HG03280 (cell line): ENCODE results near the gene WNK1.

Experiments used
- ATAC-seq: cut with Tn5 transposase; IDR thresholded peaks from one replicate; pipeline ENCODE4 v1.9.1; 2021; ENCODE audit warnings: mild to moderate bottlenecking, moderate library complexity; ENCODE audit not compliant: unreplicated experiment

WNK1 gene

DNA sequence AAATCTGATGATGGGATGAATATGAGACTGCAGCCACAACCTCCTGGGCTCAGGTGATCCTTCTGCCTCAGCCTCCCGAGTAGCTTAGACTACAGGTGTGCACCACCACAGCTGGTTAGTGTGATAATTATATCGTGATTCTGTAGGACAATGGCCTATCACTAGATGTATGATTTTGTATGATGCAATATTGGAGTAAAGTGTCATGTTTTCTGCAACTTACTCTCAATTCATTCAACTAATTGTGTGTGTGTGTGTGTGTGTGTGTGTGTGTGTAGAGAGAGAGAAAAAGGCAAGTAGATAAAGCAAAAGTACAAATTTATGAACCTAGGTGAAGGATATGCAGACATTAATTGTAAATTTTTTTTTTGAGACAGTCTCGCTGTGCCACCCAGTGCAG is 186.4 kb downstream of the WNK1 start:
- no peak for ATAC-seq

- ATAC-seq: no peak
Observed at GRCh38 chr12:943051-943450, 190.7 kb downstream of the WNK1 start.

DNA sequence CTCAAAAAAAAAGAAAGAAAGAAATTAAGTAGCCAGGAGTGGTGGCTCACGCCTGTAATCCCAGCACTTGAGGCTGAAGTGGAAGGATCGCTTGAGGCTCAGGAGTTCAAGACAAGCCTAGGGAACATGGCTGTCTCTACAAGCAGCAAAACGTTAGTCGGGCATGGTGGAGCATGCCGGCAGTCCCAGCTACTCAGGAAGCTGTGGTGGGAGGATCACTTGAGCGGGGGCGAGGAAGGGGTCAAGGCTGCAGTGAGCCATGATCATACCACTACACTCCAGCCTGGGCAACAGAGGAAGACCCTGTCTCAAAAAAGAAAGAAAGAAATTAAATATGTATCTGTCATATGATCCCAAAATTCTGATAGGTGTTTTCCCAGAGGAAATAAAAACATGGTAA is 191.8 kb downstream of the WNK1 start:
- ATAC-seq: no peak

GRCh38 chr12:946212-946611 is 193.8 kb downstream of the WNK1 start:
- ATAC-seq: no peak

DNA sequence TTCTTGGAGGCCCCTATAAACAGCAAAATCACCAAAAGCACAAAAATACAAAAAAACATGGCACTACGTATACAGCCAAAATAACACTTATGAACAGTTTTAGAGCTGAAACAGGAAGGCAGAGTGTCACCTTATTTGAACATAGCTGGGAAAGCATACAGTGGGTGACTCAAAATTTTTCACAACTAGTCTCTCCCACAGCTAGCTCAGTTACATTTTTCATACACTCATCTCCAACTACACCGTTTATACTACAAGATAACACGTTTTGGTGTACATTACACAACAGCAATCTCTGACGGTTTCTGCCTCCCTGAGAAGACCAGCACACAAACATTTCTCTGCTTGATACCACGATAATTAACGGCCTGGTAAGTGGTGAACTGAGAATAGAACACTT is 194.3 kb downstream of the WNK1 start:
- ATAC-seq: no peak

GRCh38 chr12:948238-948637 is 195.9 kb downstream of the WNK1 start:
- no peak for ATAC-seq

DNA sequence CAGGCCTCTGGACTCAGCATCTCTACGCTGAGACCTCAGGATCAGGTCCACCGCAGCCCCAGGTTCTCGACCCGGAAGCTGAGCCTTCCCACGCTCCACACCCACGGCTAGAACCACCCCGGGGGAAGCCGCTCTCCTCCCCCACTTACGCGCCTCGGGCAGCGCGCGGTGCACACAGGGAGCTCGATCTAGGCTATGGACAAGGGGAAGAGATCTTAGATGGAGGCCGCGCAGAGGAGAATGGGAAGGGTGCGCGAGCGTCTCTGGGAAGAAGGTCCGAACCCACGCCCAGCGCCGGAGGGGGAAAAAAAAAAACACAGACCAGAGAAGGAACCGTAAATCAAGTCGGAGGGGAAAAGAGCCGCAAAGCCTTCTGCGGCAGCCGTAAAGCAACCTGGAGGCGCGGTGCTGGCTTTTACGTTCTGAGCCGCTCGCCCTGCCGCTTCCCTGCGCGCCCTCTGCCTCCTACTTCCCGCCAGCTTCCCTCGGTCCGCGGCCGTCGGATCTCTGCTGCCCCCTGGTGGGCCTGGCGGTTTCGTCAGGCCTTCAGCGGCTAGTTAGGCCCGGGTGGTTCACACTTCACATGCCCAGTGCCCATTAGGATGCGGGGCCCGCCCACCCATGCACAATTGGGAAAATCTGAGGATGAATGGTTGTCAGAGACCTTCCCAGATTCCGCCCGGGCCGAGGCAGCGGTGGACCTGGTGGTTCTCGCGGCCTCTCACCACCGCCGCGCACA is 197.2 kb downstream of the WNK1 start, which contains the start of gene RAD52:
RAD52 (minus strand) TSS at position 242 of the 739 bp plus-strand sequence. CDS start 16,636 bp downstream, outside the sequence.
- ATAC-seq: peak; percentile 82

DNA sequence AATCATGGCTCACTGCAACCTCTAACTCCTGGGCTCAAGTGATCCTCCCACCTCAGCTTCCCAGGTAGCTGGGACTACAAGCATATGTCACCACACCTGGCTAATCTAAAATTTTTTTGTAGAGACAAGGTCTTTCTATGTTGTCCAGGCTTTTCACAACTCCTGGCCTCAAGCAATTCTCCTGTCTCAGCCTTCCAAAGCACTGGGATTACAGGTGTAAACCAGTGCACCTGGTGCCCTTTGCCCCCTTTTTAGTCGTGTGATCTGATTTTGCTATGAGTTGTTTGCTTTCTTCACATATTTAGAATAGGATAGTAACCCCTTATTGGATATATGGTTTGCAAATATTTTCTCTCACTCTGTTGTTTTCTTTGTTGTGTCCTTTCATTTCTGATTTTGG is 198.8 kb downstream of the WNK1 start:
- ATAC-seq: no peak

DNA sequence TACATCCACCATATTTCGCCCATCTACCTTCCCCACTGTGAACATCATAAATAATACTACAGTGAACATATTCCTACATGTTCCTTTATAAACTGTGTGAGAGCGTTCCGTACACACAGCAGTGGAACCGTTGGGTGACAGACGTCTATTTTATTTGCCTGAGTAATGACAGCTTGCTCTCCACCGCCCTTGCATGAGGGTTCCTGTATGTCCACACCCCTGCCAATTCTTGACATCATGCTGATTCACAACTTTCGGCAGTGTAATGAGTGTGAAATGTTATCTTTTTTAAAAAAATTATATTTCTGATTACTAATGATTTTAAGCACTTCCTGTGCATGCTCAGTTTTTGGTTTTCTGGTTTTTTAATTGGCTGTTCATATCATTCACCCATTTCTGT is 201.4 kb downstream of the WNK1 start:
- no peak for ATAC-seq

DNA sequence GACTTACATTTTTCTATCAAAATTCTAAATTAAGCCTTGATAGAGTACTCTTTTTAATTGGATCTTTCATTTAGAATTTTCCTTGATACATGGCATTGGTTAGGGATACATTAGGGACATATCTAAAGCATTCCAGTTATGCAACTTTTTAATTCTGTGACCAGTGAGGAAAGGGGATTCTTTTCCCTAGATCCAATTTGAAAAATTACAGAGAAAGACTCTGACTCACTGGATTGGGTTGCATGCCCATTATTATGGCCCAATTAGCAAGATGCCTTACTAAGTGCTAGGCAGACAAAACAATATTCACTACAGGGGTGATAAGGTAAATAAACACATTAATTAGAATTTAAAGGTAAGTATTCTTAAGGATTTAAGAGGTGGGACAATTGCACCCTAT is 202.4 kb downstream of the WNK1 start:
- ATAC-seq: no peak

- no peak for ATAC-seq
Observed at GRCh38 chr12:955939-956338, 203.6 kb downstream of the WNK1 start.

DNA sequence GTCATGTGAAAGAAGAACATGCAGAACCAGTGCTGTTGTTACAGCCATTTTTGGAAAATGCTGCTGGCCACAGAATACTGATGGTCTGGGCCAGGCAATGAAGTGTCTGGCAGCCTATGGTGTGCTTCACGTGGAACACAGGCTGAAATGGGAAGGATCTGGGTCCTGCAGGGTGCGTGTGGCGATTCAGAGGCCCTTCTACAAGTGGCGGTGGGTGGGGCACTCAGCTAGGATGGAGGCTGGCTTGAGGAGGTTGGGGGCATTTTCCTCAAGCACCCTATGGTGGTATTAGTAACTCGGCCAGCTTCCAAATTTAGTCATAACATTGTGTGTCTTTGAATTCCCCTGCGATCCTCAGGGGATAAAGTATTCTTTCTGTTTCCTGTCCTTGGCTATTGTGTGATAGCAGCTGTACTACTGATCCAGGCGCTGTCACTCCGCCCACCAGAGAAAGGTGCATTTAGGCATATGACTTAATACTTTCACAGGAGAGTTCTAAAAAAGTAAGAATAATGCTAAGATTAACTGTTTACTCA is 206.3 kb downstream of the WNK1 start:
- no peak for ATAC-seq
